Measurements from ENCODE around the gene HOXA7.

DNA sequence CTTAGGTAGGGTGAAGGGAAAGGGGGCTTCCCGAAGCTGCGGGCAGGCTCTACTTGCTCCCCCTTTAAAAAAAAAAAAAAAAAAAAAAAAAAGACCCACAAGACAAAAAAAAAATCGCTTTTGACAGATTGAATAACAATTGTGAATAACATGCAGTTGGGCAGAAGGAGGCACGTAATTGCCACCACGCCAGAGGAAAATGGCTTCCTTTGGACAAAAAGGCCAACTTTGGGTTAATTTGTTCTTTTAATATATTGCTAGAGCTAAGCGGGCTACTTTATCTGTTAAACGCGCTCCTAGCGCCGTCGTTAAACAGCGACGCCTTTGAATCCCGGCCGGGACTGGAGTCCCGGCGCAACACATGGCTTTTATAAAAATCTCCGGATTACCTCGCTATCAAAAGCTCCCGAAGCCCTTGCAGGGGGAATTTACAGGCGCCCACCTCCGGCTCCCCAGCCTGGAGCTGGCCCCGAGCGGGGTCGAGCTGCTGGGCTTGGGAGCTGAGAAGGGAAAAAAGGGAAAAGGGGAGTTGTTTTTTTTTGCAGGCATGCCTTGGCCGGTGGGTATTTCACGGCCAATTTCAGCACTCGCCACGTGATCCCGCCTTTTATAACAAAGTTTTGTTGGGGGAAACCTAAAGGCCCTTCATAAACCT lies 27.3 kb upstream of the HOXA7 start:
- TF ChIP-seq, protein P1, sequence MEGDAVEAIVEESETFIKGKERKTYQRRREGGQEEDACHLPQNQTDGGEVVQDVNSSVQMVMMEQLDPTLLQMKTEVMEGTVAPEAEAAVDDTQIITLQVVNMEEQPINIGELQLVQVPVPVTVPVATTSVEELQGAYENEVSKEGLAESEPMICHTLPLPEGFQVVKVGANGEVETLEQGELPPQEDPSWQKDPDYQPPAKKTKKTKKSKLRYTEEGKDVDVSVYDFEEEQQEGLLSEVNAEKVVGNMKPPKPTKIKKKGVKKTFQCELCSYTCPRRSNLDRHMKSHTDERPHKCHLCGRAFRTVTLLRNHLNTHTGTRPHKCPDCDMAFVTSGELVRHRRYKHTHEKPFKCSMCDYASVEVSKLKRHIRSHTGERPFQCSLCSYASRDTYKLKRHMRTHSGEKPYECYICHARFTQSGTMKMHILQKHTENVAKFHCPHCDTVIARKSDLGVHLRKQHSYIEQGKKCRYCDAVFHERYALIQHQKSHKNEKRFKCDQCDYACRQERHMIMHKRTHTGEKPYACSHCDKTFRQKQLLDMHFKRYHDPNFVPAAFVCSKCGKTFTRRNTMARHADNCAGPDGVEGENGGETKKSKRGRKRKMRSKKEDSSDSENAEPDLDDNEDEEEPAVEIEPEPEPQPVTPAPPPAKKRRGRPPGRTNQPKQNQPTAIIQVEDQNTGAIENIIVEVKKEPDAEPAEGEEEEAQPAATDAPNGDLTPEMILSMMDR (IDR thresholded peaks at IDR 0.05; ENCODE audit: low read depth, low read length), result peak; percentile 16
- no peak for TF ChIP-seq POLR2A (IDR thresholded peaks at IDR 0.05; ENCODE audit: extremely low read depth, insufficient read length)

Measured in NB4 (cell line).